ENCODE results near the gene SPTLC3. TPM values are rescaled to one million over a fixed set of nuclear protein-coding genes. Genes with fewer than 3 reads are reported as not detected.

The SPTLC3 gene
- total RNA-seq, 4 donors from 2014 or later: 9.2 to 17.1 (median 13.9) TPM

DNA sequence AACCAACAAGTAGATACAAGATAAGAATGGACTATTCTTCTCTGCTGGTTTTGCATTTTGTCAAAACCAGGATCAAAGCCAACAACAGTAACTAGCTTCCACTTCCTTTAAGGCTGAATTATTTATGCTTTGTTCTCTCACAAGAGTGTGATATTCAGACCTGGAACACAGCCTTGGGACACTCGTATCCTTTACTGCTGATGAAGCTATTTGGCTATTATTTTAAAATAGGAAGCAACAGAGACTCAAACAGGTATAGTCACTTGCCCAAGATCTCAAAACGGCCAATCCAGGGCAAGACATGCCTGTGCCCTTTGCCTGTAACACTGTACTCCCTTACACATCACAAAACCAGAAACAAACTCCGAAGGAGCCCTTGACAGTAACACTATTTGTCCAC, 19.9 kb downstream of the SPTLC3 start:
- TF ChIP-seq, protein P1, sequence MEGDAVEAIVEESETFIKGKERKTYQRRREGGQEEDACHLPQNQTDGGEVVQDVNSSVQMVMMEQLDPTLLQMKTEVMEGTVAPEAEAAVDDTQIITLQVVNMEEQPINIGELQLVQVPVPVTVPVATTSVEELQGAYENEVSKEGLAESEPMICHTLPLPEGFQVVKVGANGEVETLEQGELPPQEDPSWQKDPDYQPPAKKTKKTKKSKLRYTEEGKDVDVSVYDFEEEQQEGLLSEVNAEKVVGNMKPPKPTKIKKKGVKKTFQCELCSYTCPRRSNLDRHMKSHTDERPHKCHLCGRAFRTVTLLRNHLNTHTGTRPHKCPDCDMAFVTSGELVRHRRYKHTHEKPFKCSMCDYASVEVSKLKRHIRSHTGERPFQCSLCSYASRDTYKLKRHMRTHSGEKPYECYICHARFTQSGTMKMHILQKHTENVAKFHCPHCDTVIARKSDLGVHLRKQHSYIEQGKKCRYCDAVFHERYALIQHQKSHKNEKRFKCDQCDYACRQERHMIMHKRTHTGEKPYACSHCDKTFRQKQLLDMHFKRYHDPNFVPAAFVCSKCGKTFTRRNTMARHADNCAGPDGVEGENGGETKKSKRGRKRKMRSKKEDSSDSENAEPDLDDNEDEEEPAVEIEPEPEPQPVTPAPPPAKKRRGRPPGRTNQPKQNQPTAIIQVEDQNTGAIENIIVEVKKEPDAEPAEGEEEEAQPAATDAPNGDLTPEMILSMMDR (IDR thresholded peaks at IDR 0.05): no peak
- TF ChIP-seq EP300 (IDR thresholded peaks at IDR 0.05) (no peak), POLR2A (IDR thresholded peaks at IDR 0.05) (no peak)
- Histone ChIP-seq H3K27ac (peak overlapping the region in 1 of 4 donors; percentile 0), H3K36me3 (no peaks in the 10 kb centered on the region), H3K4me1 (peaks cover 0 to 5% (median 0%) of the 10 kb centered on the region in 4 donors), H3K9me3 (no peaks in the 10 kb centered on the region), H3K27me3 (no peaks in the 10 kb centered on the region), H3K4me3 (no peak overlapping the region)
- WGBS, 2 donors: 63 to 66% methylated on average over 3 of the region's 3 CpGs
- DNase-seq (ENCODE audit: low spot score in 2 of 2): no peak

DNA sequence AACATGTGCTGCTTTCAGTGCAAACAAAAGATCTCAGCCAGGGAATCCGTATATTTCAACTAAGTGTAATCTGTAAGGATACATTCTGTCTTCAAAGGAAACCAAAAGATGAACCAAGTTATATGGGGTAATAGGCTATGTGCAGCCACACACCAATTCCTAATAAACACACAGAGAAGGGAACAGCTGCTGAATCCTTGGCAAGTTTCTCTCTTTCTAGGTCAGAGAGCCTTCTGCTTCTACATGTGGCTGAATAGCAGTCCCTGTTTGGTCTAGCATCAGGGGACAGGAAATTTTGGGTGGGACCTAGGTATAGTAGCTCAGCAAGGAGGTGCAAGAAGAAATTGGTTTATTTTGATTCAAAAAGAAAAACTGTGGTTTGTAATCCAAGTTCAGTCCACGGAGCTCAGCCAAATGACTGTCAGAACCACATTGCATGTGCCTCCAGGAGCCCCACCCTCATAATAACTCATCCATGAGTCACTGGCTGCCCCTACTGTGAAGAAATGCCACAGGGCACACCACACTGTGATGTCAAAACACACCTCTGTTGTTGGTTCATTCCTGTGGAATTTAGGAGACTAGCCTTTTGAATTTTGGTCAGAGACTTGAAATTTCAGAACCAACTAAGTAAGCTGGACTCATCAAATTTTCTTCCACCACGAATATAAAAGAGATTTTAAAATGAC, 21.1 kb downstream of the SPTLC3 start:
- 42 to 45% methylated on average over 3 of the region's 3 CpGs for WGBS, 2 donors
- H3K9me3 ChIP-seq: no peaks in the 10 kb centered on the region
- peaks cover 0 to 5% (median 0%) of the 10 kb centered on the region in 4 donors for H3K4me1 ChIP-seq
- H3K27ac ChIP-seq: peak overlapping the region in 2 of 4 donors; percentile 49 to 52
- no peaks in the 10 kb centered on the region for H3K27me3 ChIP-seq
- H3K4me3 ChIP-seq: no peak overlapping the region
- H3K36me3 ChIP-seq: no peaks in the 10 kb centered on the region
- TF ChIP-seq, protein P1 (IDR thresholded peaks at IDR 0.05): no peak
- TF ChIP-seq POLR2A (IDR thresholded peaks at IDR 0.05) (no peak), EP300 (IDR thresholded peaks at IDR 0.05) (peak in 1 of 2 donors; percentile 45)
- DNase-seq (ENCODE audit: low spot score in 2 of 2): peak in 1 of 2 donors; percentile 10

DNA sequence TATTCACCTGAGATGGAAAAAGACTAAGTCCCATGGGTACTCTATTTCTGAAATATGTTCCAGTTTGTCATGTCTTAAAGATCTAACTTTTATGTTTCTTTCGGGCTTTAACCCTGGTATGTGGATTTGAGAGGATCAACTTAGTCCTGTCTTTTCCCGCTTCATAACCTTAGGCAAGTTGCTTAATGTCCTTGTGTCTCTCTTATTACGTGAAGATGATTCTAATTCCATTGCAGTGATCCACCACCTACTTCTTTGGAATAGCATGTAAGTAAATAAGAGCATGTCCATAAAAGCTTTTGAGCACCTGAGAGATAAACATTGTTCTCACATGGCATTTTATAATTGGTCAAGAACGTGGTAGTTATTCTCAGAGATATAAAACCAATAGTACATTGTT, 23.0 kb downstream of the SPTLC3 start:
- Histone ChIP-seq H3K4me3 (no peak overlapping the region), H3K4me1 (peaks cover 0 to 5% (median 0%) of the 10 kb centered on the region in 4 donors), H3K36me3 (no peaks in the 10 kb centered on the region), H3K9me3 (no peaks in the 10 kb centered on the region), H3K27ac (no peak overlapping the region), H3K27me3 (no peaks in the 10 kb centered on the region)
- TF ChIP-seq, protein P1 (IDR thresholded peaks at IDR 0.05): no peak
- TF ChIP-seq POLR2A (IDR thresholded peaks at IDR 0.05) (no peak), EP300 (IDR thresholded peaks at IDR 0.05) (no peak)
- no peak for DNase-seq (ENCODE audit: low spot score in 2 of 2)
- 87 to 93% methylated on average over 4 of the region's 4 CpGs for WGBS, 2 donors

DNA sequence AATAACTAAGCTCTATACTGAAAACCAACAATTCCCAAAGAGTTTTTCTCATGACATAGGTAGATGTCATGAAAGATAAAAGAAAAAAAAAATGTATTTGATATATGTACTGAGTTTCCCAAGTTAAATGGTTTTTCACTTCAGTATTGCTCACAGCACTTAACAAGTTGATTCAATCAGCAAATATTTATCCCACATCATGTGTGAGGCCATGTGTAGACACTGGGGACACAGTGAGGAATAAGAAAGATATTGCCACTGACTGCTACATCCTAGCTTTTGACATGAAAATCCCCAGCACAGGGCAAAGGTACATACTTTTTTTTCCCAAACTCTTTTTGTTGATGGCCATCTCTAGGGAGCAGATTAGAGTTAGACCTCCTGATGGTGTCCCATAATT, 25.3 kb downstream of the SPTLC3 start:
- Histone ChIP-seq H3K4me1 (peaks cover 0 to 5% (median 0%) of the 10 kb centered on the region in 4 donors), H3K4me3 (no peak overlapping the region), H3K36me3 (no peaks in the 10 kb centered on the region), H3K9me3 (no peaks in the 10 kb centered on the region), H3K27me3 (no peaks in the 10 kb centered on the region), H3K27ac (no peak overlapping the region)
- TF ChIP-seq EP300 (IDR thresholded peaks at IDR 0.05) (no peak), POLR2A (IDR thresholded peaks at IDR 0.05) (no peak)
- TF ChIP-seq, protein P1 (IDR thresholded peaks at IDR 0.05): no peak
- DNase-seq (ENCODE audit: low spot score in 2 of 2): no peak

DNA sequence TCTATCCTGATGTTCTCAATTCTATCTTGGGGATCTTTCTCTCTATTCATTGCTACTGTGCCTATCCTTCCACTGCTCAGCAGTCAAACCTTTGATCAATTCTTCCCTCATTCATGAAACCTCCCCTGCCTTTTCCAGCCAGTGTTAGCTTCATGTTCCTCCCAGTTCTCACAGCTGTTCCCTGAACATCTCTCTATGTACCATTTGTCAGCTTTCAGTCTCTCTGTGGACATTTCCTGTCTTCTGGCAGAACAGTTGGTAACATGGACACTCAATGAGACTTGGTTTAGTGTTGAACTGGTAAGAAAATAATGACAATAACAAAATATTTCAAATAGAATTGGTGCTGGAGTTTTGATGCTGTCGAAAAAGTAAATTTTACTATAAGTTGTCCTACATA, 26.2 kb downstream of the SPTLC3 start:
- Histone ChIP-seq H3K36me3 (no peaks in the 10 kb centered on the region), H3K27me3 (no peaks in the 10 kb centered on the region), H3K27ac (no peak overlapping the region), H3K4me3 (no peak overlapping the region), H3K4me1 (no peaks in the 10 kb centered on the region), H3K9me3 (no peaks in the 10 kb centered on the region)
- TF ChIP-seq POLR2A (IDR thresholded peaks at IDR 0.05): no peak
- TF ChIP-seq EP300 (IDR thresholded peaks at IDR 0.05): no peak
- TF ChIP-seq, protein P1 (IDR thresholded peaks at IDR 0.05): no peak
- WGBS, 2 donors: 94 to 100% methylated on average over 1 of the region's 1 CpG
- DNase-seq (ENCODE audit: low spot score in 2 of 2): no peak

Data from tibial nerve (tissue), 4 donors.